Large intestine (tissue), 12 donors: Measurements from ENCODE around the gene VPS11. TPM values are rescaled to one million over a fixed set of nuclear protein-coding genes. Genes with fewer than 3 reads are reported as not detected.

Experiments
- DNase-seq, 2 donors: peaks; one replicate each; pipeline versions ENCODE4 v3.0.0 to v3.0.0-alpha.2; 2013
- H3K27ac ChIP-seq: one replicate; pipeline ENCODE4 v1.5.1; 2013; ENCODE audit warnings: low read length
- H3K27me3 ChIP-seq: 2 replicates; pipeline ENCODE4 v1.6.1; 2013; ENCODE audit warnings: low read length; ENCODE audit not compliant: control insufficient read depth, insufficient read depth
- H3K36me3 ChIP-seq: 2 replicates; pipeline ENCODE4 v1.6.1; 2013; ENCODE audit warnings: low read length; ENCODE audit not compliant: control insufficient read depth, insufficient read depth
- H3K4me1 ChIP-seq: one replicate; pipeline ENCODE4 v1.6.1; 2013; ENCODE audit warnings: low read length; ENCODE audit not compliant: control insufficient read depth, insufficient read depth
- H3K4me3 ChIP-seq: one replicate; pipeline ENCODE4 v1.5.1; 2013; ENCODE audit warnings: low read length
- H3K9me3 ChIP-seq: one replicate; pipeline ENCODE4 v1.6.1; 2013; ENCODE audit warnings: mild to moderate bottlenecking, low read depth, low read length, moderate library complexity; ENCODE audit not compliant: control insufficient read depth
- WGBS: methylation state at CpG from one replicate; pipeline ENCODE4 v1.1.5; 2013; ENCODE audit warnings: low lambda C conversion rate; ENCODE audit not compliant: insufficient coverage; 5-methylcytosine and 5-hydroxymethylcytosine counted together
- long read RNA-seq, 11 donors: transcript quantifications; one replicate each; lab custom pipeline, GENCODE V29; 2026
- polyA plus RNA-seq: library from polyadenylated mRNA; unstranded; fragments of 120-200 nt; gene quantifications from one replicate; pipeline ENCODE4 v1.2.1, GENCODE V29; 2013

Gene VPS11
- polyA plus RNA-seq: 50.4 TPM
- long read RNA-seq, donor 1, partial matches to known transcripts: 0 of 9 reads
- long read RNA-seq, donor 1, other reads (novel, unspliced or antisense): 6 of 9 reads
- long read RNA-seq, donor 2, transcript VPS11-208 (16 exons, 3,313 nt): major isoform, 5 of 12 reads
- long read RNA-seq, donor 2, partial matches to known transcripts: 7 of 12 reads
- long read RNA-seq, donor 2, other reads (novel, unspliced or antisense): 0 of 12 reads
- long read RNA-seq, donor 3: 0 reads
- long read RNA-seq, donor 4: 0 reads
- long read RNA-seq, donor 5, transcript VPS11-208 (16 exons, 3,313 nt): major isoform, 5 of 5 reads
- long read RNA-seq, donor 5, partial matches to known transcripts: 0 of 5 reads
- long read RNA-seq, donor 5, other reads (novel, unspliced or antisense): 0 of 5 reads
- long read RNA-seq, donor 6, partial matches to known transcripts: 29 of 34 reads
- long read RNA-seq, donor 6, other reads (novel, unspliced or antisense): 0 of 34 reads
- long read RNA-seq, donor 7, partial matches to known transcripts: 5 of 6 reads
- long read RNA-seq, donor 7, other reads (novel, unspliced or antisense): 0 of 6 reads
- long read RNA-seq, donor 8, transcript VPS11-208 (16 exons, 3,313 nt): major isoform, 7 of 13 reads
- long read RNA-seq, donor 8, partial matches to known transcripts: 6 of 13 reads
- long read RNA-seq, donor 8, other reads (novel, unspliced or antisense): 0 of 13 reads
- long read RNA-seq, donor 9, transcript VPS11-208 (16 exons, 3,313 nt): major isoform, 7 of 8 reads
- long read RNA-seq, donor 9, partial matches to known transcripts: 0 of 8 reads
- long read RNA-seq, donor 9, other reads (novel, unspliced or antisense): 0 of 8 reads
- long read RNA-seq, donor 10, transcript VPS11-208 (16 exons, 3,313 nt): major isoform, 5 of 16 reads
- long read RNA-seq, donor 10, partial matches to known transcripts: 11 of 16 reads
- long read RNA-seq, donor 10, other reads (novel, unspliced or antisense): 0 of 16 reads
- long read RNA-seq, donor 11, transcript VPS11-208 (16 exons, 3,313 nt): major isoform, 5 of 5 reads
- long read RNA-seq, donor 11, partial matches to known transcripts: 0 of 5 reads
- long read RNA-seq, donor 11, other reads (novel, unspliced or antisense): 0 of 5 reads

DNA sequence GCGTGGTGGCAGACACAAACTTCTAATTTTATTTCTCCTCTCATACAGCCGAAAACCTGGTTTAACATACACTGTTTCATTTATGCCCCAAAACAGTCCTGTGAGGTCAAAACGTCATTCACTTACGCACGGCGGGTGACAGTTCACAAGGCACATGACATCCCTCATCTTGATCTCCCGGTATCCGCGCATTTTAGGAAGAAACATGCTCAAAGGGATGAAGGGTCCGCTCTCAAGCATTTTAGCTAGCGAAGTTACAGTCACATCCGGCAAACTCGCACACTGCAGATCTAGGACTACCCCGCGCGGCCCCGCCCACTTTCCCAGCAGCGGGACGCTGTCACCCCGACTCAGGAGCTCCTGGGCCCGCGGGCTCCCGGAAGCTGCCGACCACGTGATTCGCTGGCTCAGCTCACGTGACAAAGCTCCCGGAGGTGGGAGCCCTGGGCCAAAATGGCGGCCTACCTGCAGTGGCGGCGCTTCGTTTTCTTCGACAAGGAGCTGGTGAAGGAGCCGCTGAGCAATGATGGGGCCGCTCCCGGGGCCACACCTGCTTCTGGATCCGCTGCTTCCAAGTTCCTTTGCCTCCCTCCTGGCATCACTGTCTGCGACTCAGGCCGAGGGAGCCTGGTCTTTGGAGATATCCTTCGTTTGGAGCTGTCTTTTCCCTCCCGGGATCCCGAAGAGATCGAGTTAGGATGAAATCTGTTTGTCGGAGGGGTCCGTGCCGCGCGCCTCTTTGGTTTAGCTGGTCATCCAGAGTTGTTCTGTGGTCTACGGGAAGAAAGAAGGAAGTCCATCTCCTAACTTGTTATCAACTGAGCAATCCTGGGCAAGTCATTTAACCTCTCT, at the start of gene VPS11:
Gene VPS11, plus strand, starts transcription at position 448 of the 852 bp plus-strand sequence. Its CDS starts 6 bp downstream, at position 454.
- WGBS: no CpG with 5 or more reads among the region's 49 CpGs
- Histone ChIP-seq H3K27me3 (no peaks in the 10 kb centered on the region), H3K4me1 (peaks cover 4% of the 10 kb centered on the region), H3K27ac (peak within 1 kb of the TSS; percentile 65), H3K36me3 (peaks cover 16% of the 10 kb centered on the region), H3K4me3 (peak within 1 kb of the TSS; percentile 69), H3K9me3 (no peaks in the 10 kb centered on the region)
- peak; percentile 97 for DNase-seq

DNA sequence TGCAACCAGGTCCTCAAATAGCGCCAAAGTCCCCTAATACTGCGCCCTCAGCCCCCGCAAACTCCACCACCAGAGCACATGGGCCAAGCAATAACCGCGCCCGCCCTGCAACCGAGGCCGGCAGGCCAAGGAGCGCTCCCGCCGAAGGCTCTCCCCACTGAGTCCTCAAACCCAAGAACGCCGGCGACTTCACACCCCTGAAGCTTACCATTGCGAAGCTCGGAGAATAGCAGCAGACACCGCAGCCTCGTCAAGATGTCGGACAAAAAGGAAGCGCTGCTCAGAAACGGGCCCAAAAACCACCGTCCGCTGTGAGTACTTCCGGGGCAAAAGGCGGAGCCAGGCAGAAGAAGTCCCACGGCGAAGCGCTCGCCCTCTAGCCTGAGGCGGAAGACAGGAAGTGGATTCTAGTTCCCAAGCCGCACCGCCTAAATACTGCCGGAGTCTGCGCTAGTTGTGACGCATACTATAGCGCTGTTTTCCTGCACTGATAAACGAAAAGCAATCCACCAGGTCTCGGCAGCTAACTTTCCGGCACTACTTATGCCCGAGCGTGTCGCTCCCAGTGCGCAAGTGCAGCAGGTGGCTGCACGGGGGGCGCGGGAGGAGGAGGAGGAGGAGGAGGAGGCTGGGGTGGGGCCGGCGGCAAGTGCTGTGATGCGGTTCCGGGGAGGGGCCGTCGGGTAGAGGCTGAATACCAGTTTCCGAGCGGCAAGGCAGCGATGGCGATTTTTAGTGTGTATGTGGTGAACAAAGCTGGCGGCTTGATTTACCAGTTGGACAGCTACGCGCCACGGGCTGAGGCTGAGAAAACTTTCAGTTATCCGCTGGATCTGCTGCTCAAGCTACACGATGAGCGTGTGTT, 49.3 kb upstream of the VPS11 start, which contains the start of the genes RPS25 and TRAPPC4:
Gene RPS25, minus strand, starts transcription at position 270 of the 865 bp plus-strand sequence. Its CDS starts 59 bp downstream, at position 211.
Gene TRAPPC4, plus strand, starts transcription at position 693 of the 865 bp plus-strand sequence. Its CDS starts 30 bp downstream, at position 723.
- Histone ChIP-seq H3K4me3 (peak within 1 kb of the TSS; percentile 91), H3K36me3 (peaks cover 42% of the 10 kb centered on the region), H3K27ac (peak within 1 kb of the TSS; percentile 97), H3K4me1 (peaks cover 44% of the 10 kb centered on the region), H3K9me3 (no peaks in the 10 kb centered on the region), H3K27me3 (no peaks in the 10 kb centered on the region)
- DNase-seq: peak; percentile 96 to 99
- no CpG with 5 or more reads among the region's 63 CpGs for WGBS

DNA sequence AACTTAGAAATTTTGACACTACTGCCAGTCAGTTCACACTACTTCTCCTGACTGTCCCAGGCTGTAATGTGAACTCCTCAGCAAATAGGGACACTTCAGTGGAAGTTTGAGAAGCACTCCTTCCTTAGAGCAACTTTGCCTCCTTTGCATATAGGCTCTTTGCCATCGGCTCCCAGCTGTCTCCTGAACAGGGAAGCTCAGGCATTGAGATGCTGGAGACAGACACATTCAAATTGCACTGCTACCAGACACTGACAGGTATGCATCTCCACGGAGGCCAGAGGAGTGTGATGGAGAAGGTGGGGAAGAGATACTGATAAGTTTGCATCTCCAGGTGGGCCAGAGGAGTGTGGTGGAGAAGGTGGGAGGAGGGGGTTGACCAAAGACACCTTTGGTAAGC, 47.6 kb upstream of the VPS11 start:
- Histone ChIP-seq H3K36me3 (peaks cover 45% of the 10 kb centered on the region), H3K4me3 (peak overlapping the region; percentile 91), H3K27ac (peak overlapping the region; percentile 2), H3K4me1 (peaks cover 58% of the 10 kb centered on the region), H3K9me3 (no peaks in the 10 kb centered on the region), H3K27me3 (no peaks in the 10 kb centered on the region)
- no CpG with 5 or more reads among the region's 2 CpGs for WGBS
- peak in 1 of 2 donors; percentile 15 for DNase-seq

DNA sequence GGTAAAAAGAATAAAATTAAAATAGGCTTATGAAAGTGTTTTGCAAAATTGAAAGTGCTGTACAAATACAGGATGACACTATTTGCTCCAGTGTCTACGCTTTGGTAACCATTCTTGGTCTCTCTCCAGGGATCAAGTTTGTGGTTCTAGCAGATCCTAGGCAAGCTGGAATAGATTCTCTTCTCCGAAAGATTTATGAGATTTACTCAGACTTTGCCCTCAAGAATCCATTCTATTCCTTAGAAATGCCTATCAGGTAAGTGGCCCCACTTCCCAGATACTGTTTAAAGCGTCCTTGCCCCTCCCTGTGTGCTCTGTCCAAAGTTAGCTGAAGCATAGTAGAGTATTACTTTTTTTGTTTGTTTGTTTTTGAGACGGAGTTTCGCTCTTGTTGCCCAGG, 46.0 kb upstream of the VPS11 start:
- Histone ChIP-seq H3K4me3 (no peak overlapping the region), H3K9me3 (no peaks in the 10 kb centered on the region), H3K4me1 (peaks cover 70% of the 10 kb centered on the region), H3K27ac (peak overlapping the region; percentile 34), H3K36me3 (peaks cover 47% of the 10 kb centered on the region), H3K27me3 (no peaks in the 10 kb centered on the region)
- peak in 1 of 2 donors; percentile 69 for DNase-seq
- WGBS: 43% methylated on average over 1 of the region's 5 CpGs

DNA sequence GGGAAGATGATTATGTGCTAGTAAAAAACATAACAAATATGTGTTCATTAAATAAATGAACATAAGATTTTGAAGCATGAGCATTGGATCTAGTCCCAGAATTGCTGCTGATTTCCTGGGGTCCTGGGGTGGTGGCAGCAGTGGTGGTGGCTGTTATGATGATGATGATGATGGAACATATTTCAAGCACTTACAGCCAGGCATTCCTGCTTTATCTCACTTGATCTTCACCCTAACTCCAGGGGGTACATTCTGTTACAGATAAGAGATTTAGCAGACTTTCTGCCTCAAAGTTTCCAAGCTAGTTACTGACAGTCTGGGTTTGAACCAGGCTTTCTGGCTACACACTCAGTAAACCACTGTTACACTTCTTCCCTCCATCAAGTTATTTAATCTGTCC, 43.9 kb upstream of the VPS11 start:
- Histone ChIP-seq H3K4me1 (peaks cover 77% of the 10 kb centered on the region), H3K4me3 (no peak overlapping the region), H3K27ac (no peak overlapping the region), H3K9me3 (no peaks in the 10 kb centered on the region), H3K36me3 (peaks cover 53% of the 10 kb centered on the region), H3K27me3 (no peaks in the 10 kb centered on the region)
- DNase-seq: no peak

DNA sequence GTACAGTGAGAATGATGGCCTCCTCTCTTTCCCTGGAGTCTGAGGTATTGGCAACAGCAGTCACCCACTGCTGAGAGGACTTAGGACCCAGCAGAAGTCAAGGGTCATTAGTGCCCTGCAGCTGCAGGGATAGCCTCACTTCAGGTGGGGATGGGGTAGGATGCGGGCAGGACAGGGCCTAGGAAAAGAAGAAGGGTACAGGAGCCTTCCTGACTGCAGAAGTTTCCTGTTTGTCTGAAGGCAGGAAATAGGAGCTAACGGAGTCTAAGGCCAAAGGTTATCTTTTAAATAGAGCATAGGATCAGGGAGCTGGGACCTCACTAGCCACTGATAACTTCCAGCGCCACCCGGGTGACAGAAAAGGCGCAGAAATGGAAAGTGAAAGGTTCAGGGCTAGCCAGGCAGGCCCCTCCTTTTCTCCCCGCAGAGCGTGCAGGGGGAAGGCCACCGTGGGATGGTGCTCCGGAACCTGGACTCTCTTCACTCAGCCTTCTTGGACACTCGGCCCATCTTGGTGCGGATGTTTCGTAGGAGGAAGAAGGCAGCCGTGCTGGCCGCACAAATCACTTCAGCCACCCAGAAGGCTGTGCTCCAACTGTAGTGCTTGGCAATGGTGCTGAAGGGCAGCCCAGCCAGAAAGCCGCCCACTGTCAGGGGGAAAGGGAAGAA, 43.1 kb upstream of the VPS11 start:
- peak overlapping the region; percentile 93 for H3K27ac ChIP-seq
- peak in 1 of 2 donors; percentile 60 for DNase-seq
- no CpG with 5 or more reads among the region's 15 CpGs for WGBS
- peaks cover 53% of the 10 kb centered on the region for H3K36me3 ChIP-seq
- no peaks in the 10 kb centered on the region for H3K9me3 ChIP-seq
- peaks cover 77% of the 10 kb centered on the region for H3K4me1 ChIP-seq
- no peaks in the 10 kb centered on the region for H3K27me3 ChIP-seq
- peak overlapping the region; percentile 96 for H3K4me3 ChIP-seq

DNA sequence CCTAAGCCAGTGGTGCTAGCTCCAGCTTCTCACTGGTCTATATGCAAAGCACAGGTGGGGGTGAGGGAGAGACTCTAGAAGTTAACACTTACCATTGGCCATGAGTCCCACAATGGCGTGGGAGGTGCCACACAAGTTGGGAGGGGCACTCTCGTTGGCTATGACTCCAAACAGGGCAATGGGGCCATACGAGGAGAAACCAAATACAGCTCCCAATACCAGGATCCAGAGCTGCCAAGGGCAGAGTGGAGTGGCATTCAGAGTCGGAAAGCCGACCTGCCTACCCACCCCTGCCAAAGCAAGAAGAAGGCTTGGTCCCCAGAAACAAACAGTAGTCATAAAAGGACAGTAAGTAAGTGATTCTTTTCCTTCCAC, 42.5 kb upstream of the VPS11 start:
- peak overlapping the region; percentile 96 for H3K4me3 ChIP-seq
- peaks cover 53% of the 10 kb centered on the region for H3K36me3 ChIP-seq
- H3K4me1 ChIP-seq: peaks cover 72% of the 10 kb centered on the region

DNA sequence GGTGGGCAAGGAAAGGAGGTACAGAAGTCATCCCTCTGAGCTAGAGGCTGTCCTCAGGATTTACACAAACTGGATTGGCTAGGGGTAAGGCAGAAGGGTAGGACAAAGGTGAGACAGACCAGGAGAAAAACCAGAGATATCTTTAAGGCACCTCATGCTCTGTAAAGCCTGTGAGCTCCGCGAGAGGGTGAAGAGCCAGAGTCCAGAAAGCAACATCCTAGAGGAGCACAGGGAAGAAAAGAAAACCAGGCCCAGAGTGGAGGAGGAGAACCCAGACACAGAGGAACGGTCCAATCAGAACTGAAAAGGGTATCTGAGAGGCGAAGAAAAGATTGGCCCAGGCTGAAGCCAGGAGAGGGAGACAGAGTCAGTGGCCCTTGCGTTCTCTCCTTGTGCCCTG, 42.1 kb upstream of the VPS11 start:
- WGBS: 73% methylated on average over 2 of the region's 5 CpGs
- H3K27ac ChIP-seq: peak overlapping the region; percentile 93
- H3K36me3 ChIP-seq: peaks cover 53% of the 10 kb centered on the region
- DNase-seq: peak; percentile 43 to 75
- no peaks in the 10 kb centered on the region for H3K27me3 ChIP-seq
- H3K9me3 ChIP-seq: no peaks in the 10 kb centered on the region
- H3K4me3 ChIP-seq: peak overlapping the region; percentile 96
- H3K4me1 ChIP-seq: peaks cover 69% of the 10 kb centered on the region

More for the DNA sequence above, 42.5 kb upstream of the VPS11 start:
- WGBS: no CpG with 5 or more reads among the region's 5 CpGs
- DNase-seq: no peak
- Histone ChIP-seq H3K9me3 (no peaks in the 10 kb centered on the region), H3K27ac (peak overlapping the region; percentile 93), H3K27me3 (no peaks in the 10 kb centered on the region)
